A549 (cell line): Measurements from ENCODE around the gene TMEM54.

Experiments
- FOSB ChIP-seq: fragments of 250-450 bp; sonication (Bioruptor Pico); IDR thresholded peaks from 2 replicates; pipeline ENCODE4 v1.5.0; 2020; ENCODE audit warnings: mild to moderate bottlenecking, moderate library complexity
- PBX3 ChIP-seq: IDR thresholded peaks from 2 replicates; pipeline ENCODE4 v1.6.1; 2012
- ZSCAN20 ChIP-seq: fragments of 250-450 bp; sonication (Bioruptor Pico); IDR thresholded peaks from 2 replicates; pipeline ENCODE4 v1.8.0; 2022; ENCODE audit warnings: mild to moderate bottlenecking, moderate library complexity

DNA sequence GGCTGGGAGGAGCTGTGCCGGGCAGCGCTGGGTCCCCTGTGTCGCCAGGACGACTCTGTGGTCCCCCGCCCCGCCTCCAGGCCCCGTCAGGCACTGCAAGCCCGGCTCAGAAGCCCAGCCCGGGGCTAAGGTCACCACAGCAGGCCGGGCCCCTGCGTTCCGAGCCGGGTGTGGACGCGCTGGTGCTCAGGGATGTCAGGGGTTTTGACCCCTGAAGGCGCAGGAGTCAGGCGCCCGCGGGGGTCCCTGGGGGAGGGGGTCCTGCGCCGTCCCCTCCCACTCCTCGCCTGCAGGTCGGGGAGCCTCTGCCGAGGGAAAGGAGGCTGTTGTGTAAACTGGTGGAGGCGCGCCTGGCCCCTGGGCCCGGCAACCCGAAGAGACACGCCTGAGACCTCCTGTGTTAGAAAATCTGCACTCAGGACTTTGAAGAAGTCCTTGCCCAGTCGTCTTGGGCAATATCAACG, 23.7 kb upstream of the TMEM54 start:
- TF ChIP-seq FOSB (no peak), PBX3 (no peak), ZSCAN20 (CRISPR knock-in tag) (no peak)
